Loucy (cell line): ENCODE results near the gene MCM9.
A peak's percentile ranks its signal among the peaks of the same experiment; 100 is the strongest.

Experiments used
- H2AFZ ChIP-seq: fragments of 200-600 bp; sonication (generic); 2 replicates; pipeline ENCODE4 v1.6.0; 2016; ENCODE audit warnings: antibody characterized with exemption, mild to moderate bottlenecking, low read length, moderate library complexity
- H3F3A ChIP-seq: fragments of 200-600 bp; 2 replicates; pipeline ENCODE4 v1.6.0; 2016; ENCODE audit warnings: antibody characterized with exemption, low read depth, mild to moderate bottlenecking
- H3K27me3 ChIP-seq: fragments of 200-600 bp; sonication (generic); 2 replicates; pipeline ENCODE4 v1.6.1; 2014; ENCODE audit warnings: low read length, mild to moderate bottlenecking; ENCODE audit not compliant: insufficient read depth, poor library complexity, severe bottlenecking
- H3K36me3 ChIP-seq: fragments of 200-600 bp; sonication (generic); 2 replicates; pipeline ENCODE4 v1.6.1; 2016; ENCODE audit warnings: low read length; ENCODE audit not compliant: insufficient read depth
- H3K4me1 ChIP-seq: fragments of 200-600 bp; sonication (generic); 2 replicates; pipeline ENCODE4 v1.5.1; 2014; ENCODE audit warnings: low read length, mild to moderate bottlenecking; ENCODE audit not compliant: insufficient read depth, poor library complexity, severe bottlenecking
- H3K4me2 ChIP-seq: fragments of 200-600 bp; sonication (generic); 2 replicates; pipeline ENCODE4 v1.6.0; 2014; ENCODE audit warnings: antibody characterized with exemption, low read length, low read depth, mild to moderate bottlenecking; ENCODE audit not compliant: poor library complexity, severe bottlenecking
- H3K4me3 ChIP-seq: fragments of 200-600 bp; sonication (generic); 2 replicates; pipeline ENCODE4 v1.5.1; 2014; ENCODE audit warnings: low read length, mild to moderate bottlenecking, mixed read lengths; ENCODE audit not compliant: poor library complexity, severe bottlenecking
- H3K79me2 ChIP-seq: fragments of 200-600 bp; sonication (generic); 2 replicates; pipeline ENCODE4 v1.6.1; 2014; ENCODE audit warnings: low read length; ENCODE audit not compliant: insufficient read depth
- H3K9ac ChIP-seq: fragments of 200-600 bp; sonication (generic); 2 replicates; pipeline ENCODE4 v1.6.0; 2014; ENCODE audit warnings: mild to moderate bottlenecking, low read depth, low read length, moderate library complexity; ENCODE audit not compliant: poor library complexity, severe bottlenecking
- H3K9me2 ChIP-seq: fragments of 200-600 bp; sonication (generic); replicated peaks from 2 replicates; pipeline ENCODE4 v1.6.1; 2016; ENCODE audit warnings: low read depth, low read length, mixed read lengths
- H3K9me3 ChIP-seq: fragments of 200-600 bp; sonication (generic); 2 replicates; pipeline ENCODE4 v1.6.1; 2014; ENCODE audit warnings: mild to moderate bottlenecking, antibody characterized with exemption, low read length, low read depth; ENCODE audit not compliant: insufficient read depth
- H4K20me1 ChIP-seq: fragments of 200-600 bp; sonication (generic); 2 replicates; pipeline ENCODE4 v1.6.0; 2014; ENCODE audit warnings: antibody characterized with exemption, low read length, mild to moderate bottlenecking; ENCODE audit not compliant: insufficient read depth, poor library complexity, severe bottlenecking
- CTCF ChIP-seq: fragments of 200-600 bp; sonication (generic); conservative IDR thresholded peaks from 2 replicates; pipeline ENCODE4 v1.5.1; 2014; ENCODE audit warnings: mild to moderate bottlenecking, antibody characterized with exemption, low read length
- EZH2phosphoT487 ChIP-seq: fragments of 200-600 bp; IDR thresholded peaks from 2 replicates; pipeline ENCODE4 v1.6.1; 2018; ENCODE audit warnings: antibody characterized with exemption, mild to moderate bottlenecking, moderate library complexity, borderline replicate concordance

The MCM9 gene

DNA sequence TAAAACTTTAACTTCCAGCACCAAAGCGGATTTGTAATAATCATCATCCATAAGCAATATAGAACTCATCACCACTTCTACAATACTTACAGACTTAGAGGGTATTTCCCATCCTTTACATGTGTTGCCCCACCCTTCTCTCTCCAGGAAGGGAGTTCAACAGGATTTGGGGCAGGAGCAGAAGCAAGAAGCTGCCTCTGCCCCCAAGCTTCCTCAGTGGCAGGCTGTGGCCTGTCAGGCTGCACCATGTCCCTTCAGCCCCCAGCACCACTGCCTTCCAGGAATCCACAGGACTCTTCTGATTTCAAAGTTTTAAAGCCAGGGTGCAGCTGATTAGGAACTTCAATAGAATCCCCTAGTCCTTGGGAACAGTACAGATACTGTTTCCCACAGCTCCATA, 36.7 kb upstream of the MCM9 start:
- Histone ChIP-seq H3K9ac (no peak overlapping the region), H3K9me2 (no peaks in the 10 kb centered on the region), H3K4me1 (no peaks in the 10 kb centered on the region), H4K20me1 (no peaks in the 10 kb centered on the region), H3K79me2 (no peaks in the 10 kb centered on the region), H3K9me3 (no peaks in the 10 kb centered on the region), H3K36me3 (no peaks in the 10 kb centered on the region), H3F3A (no peaks in the 10 kb centered on the region), H2AFZ (no peak overlapping the region), H3K4me3 (no peak overlapping the region), H3K27me3 (no peaks in the 10 kb centered on the region), H3K4me2 (no peak overlapping the region)
- TF ChIP-seq CTCF (no peak), EZH2phosphoT487 (no peak)

GRCh38 chr6:118970866-118971265, 35.9 kb upstream of the MCM9 start:
- no peaks in the 10 kb centered on the region for H4K20me1 ChIP-seq
- H3K9me3 ChIP-seq, result no peaks in the 10 kb centered on the region
- no peaks in the 10 kb centered on the region for H3K36me3 ChIP-seq
- TF ChIP-seq EZH2phosphoT487 (no peak), CTCF (no peak)
- H3K27me3 ChIP-seq, result no peaks in the 10 kb centered on the region
- H3K79me2 ChIP-seq, result no peaks in the 10 kb centered on the region
- no peak overlapping the region for H3K4me2 ChIP-seq
- H3K4me1 ChIP-seq, result no peaks in the 10 kb centered on the region
- H3K9ac ChIP-seq, result no peak overlapping the region
- H2AFZ ChIP-seq, result no peak overlapping the region
- no peak overlapping the region for H3K4me3 ChIP-seq
- H3F3A ChIP-seq, result no peaks in the 10 kb centered on the region
- no peaks in the 10 kb centered on the region for H3K9me2 ChIP-seq

- no peaks in the 10 kb centered on the region for H3K9me2 ChIP-seq
- no peak overlapping the region for H3K4me2 ChIP-seq
- H3K9me3 ChIP-seq, result no peaks in the 10 kb centered on the region
- no peaks in the 10 kb centered on the region for H4K20me1 ChIP-seq
- H3K4me3 ChIP-seq, result no peak overlapping the region
- no peaks in the 10 kb centered on the region for H3K27me3 ChIP-seq
- no peaks in the 10 kb centered on the region for H3F3A ChIP-seq
- no peaks in the 10 kb centered on the region for H3K79me2 ChIP-seq
- H3K36me3 ChIP-seq, result no peaks in the 10 kb centered on the region
- H3K4me1 ChIP-seq, result no peaks in the 10 kb centered on the region
- H3K9ac ChIP-seq, result no peak overlapping the region
- TF ChIP-seq EZH2phosphoT487, result no peak
- peak; percentile 63 for TF ChIP-seq CTCF
- H2AFZ ChIP-seq, result no peak overlapping the region
Measured at GRCh38 chr6:118968416-118968815, 33.5 kb upstream of the MCM9 start.
